ENCODE data around the gene UBR1.
"Not testable (repeated sequence)": the region's sequence is repeated elsewhere in the genome, so short reads cannot be mapped to it uniquely, and the experiment has no call there.

UBR1 gene

DNA sequence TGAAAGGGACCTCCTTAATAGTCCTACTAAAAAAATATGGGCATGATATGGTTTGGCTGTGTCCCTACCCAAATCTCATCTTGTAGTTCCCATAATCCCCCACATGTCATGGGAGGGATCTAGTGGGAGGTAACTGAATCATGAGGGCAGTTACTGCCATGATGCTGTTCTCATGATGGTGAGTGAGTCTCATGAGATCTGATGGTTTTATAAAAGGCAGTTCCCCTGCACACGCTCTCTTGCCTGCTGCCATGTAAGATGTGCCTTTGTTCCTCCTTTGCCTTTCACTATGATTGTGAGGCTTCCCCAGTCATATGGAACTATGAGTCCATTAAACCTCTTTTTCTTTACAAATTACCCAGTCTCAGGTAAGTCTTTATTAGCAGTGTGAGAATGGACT, 211.9 kb downstream of the UBR1 start:
- DNase-seq: not testable (repeated sequence)

Measured in fibroblast of skin of right quadriceps (primary cell).